Measurements from ENCODE around the gene MNT. TPM values are rescaled to one million over a fixed set of nuclear protein-coding genes. Genes with fewer than 3 reads are reported as not detected.

The MNT gene
- total RNA-seq, 1 donor from 2014 or later, result 9.9 TPM

DNA sequence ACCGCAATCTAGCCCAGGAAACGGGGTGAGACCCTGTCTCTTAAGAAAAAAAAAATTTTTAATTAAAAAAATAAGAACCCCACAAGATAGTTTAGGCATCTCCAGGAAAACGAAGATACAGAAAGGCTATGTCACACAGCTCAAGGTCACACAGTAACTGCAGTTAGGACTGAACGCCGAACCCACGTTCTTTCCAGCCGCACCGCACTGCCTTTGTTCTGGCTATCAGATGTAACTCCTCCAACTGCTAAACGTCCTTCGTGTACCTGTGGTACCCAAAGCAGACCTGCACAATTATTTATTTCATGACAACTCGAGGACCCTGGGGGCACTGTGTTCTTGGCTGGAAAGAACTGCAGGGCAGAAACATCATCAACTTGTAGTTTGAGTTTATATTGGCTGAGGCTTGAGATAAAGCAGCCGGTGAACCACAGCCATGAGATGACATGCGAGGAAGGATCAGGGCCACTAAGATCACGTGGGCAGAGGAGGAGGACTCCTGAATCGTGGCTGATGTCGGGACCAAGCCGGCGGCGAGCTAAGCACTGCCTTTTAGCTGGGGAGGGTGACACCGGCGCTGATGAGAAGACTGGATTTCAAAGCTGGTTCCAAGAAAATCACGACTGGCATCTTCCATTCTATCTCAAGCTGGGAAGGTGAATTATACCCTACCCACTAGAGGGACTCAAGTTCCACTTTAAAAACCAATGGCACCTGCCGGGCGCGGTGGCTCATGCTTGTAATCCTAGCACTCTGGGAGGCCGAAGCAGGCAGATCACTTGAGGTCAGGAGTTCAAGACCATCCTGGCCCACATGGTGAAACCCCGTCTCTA, 20.7 kb upstream of the MNT start:
- Histone ChIP-seq H3K27me3 (ENCODE audit: low read depth) (no peaks in the 10 kb centered on the region), H3K4me1 (peaks cover 23% of the 10 kb centered on the region), H3K9me3 (replicated peaks) (no peaks in the 10 kb centered on the region), H3K27ac (replicated peaks) (peak overlapping the region; percentile 19), H3K4me3 (no peak overlapping the region), H3K36me3 (peaks cover 21% of the 10 kb centered on the region)
- no peak for DNase-seq
- peak; percentile 29 for TF ChIP-seq CTCF (IDR thresholded peaks at IDR 0.05; ENCODE audit: borderline replicate concordance)
- intact Hi-C loops (cut with micrococcal nuclease), result no loop called here

GRCh38 chr17:2420176-2420575, 19.3 kb upstream of the MNT start:
- no peak for TF ChIP-seq CTCF (IDR thresholded peaks at IDR 0.05; ENCODE audit: borderline replicate concordance)
- H3K27me3 ChIP-seq (ENCODE audit: low read depth), result no peaks in the 10 kb centered on the region
- no peak for DNase-seq
- peaks cover 35% of the 10 kb centered on the region for H3K4me1 ChIP-seq
- H3K4me3 ChIP-seq, result no peak overlapping the region
- H3K27ac ChIP-seq (replicated peaks), result peak overlapping the region; percentile 72
- H3K9me3 ChIP-seq (replicated peaks), result no peaks in the 10 kb centered on the region
- intact Hi-C loops (cut with micrococcal nuclease), result no loop called here
- peaks cover 23% of the 10 kb centered on the region for H3K36me3 ChIP-seq

DNA sequence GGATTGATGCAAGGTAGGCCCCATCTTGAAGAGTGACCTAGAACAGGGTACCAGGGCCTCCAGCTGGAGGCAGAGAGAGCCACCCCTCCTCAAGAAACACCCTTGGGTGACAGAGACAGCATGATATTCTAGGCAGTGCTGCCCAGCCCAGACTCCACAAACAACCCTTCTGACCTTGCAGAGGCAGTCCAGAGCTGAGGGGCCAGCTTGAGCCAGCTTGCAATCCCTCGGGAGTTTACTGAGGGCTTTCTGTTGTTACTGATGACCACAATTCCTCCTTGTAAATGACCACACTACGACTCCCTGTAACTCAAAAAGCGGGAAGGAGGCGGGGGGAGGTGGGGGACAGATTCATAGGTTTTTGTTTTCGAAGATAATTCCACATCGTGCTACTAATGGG, 18.6 kb upstream of the MNT start:
- H3K9me3 ChIP-seq (replicated peaks), result no peaks in the 10 kb centered on the region
- H3K27me3 ChIP-seq (ENCODE audit: low read depth), result no peaks in the 10 kb centered on the region
- peaks cover 30% of the 10 kb centered on the region for H3K36me3 ChIP-seq
- H3K4me3 ChIP-seq, result peak overlapping the region; percentile 49
- no peak for DNase-seq
- no peak for TF ChIP-seq CTCF (IDR thresholded peaks at IDR 0.05; ENCODE audit: borderline replicate concordance)
- intact Hi-C loops (cut with micrococcal nuclease), result no loop called here
- peak overlapping the region; percentile 72 for H3K27ac ChIP-seq (replicated peaks)
- peaks cover 35% of the 10 kb centered on the region for H3K4me1 ChIP-seq

DNA sequence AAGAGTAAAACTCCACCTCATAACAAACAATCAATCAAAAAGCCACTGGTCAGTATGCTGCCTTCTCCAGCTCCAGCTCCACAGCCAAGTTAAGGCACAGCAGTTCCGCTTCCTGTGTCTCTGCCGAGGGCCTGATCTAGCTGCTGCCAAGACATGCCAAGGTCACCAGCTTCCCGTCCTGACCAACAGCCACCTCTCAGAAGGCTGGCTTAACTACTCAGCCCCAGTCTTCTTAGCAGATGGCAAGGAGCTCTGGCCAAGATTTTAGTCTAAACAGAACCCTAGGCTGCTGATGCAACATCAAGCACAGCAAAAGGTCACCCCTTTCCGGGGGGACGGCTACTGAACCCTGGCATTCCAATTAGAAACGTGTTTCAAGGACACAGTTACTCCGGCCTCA, 17.7 kb upstream of the MNT start:
- Histone ChIP-seq H3K4me1 (peaks cover 38% of the 10 kb centered on the region), H3K27ac (replicated peaks) (peak overlapping the region; percentile 72), H3K27me3 (ENCODE audit: low read depth) (no peaks in the 10 kb centered on the region), H3K36me3 (peaks cover 30% of the 10 kb centered on the region), H3K9me3 (replicated peaks) (no peaks in the 10 kb centered on the region), H3K4me3 (peak overlapping the region; percentile 49)
- TF ChIP-seq CTCF (IDR thresholded peaks at IDR 0.05; ENCODE audit: borderline replicate concordance), result no peak
- no peak for DNase-seq
- intact Hi-C loops (cut with micrococcal nuclease), result no loop called here

GRCh38 chr17:2416010-2416734, 15.3 kb upstream of the MNT start:
- H3K27me3 ChIP-seq (ENCODE audit: low read depth), result no peaks in the 10 kb centered on the region
- peak; percentile 97 for TF ChIP-seq CTCF (IDR thresholded peaks at IDR 0.05; ENCODE audit: borderline replicate concordance)
- H3K4me1 ChIP-seq, result peaks cover 48% of the 10 kb centered on the region
- peaks cover 30% of the 10 kb centered on the region for H3K36me3 ChIP-seq
- H3K27ac ChIP-seq (replicated peaks), result peak overlapping the region; percentile 34
- H3K9me3 ChIP-seq (replicated peaks), result no peaks in the 10 kb centered on the region
- intact Hi-C loops (cut with micrococcal nuclease), result loop anchor here (2.0 kb wide), 1 partner anchor 33 kb away; no protein-coding TSS in a partner anchor
- H3K4me3 ChIP-seq, result no peak overlapping the region
- DNase-seq, result peak; percentile 88

Measured in left ventricle myocardium inferior (tissue), 1 donor.